ENCODE data around the gene PSMG2.

PSMG2 gene

GRCh38 chr18:12703096-12703567, 290 bp downstream of the PSMG2 start:
- H3K4me3 ChIP-seq (ENCODE audit: low read depth in 1 of 2, low read length in 1 of 2), result peak overlapping the region; percentile 69 to 94
- no peaks in the 10 kb centered on the region for H3K27me3 ChIP-seq
- H3K36me3 ChIP-seq, result peaks cover 20% of the 10 kb centered on the region
- H3K27ac ChIP-seq, result peak overlapping the region; percentile 92
- TF ChIP-seq CTCF (IDR thresholded peaks at IDR 0.05), result no peak
- peaks cover 22 to 25% of the 10 kb centered on the region in 2 experiments for H3K4me1 ChIP-seq (ENCODE audit: control insufficient read depth in 1 of 2, insufficient read depth in 1 of 2, low read depth in 1 of 2, low read length in 1 of 2)
- no peaks in the 10 kb centered on the region for H3K9me3 ChIP-seq

GRCh38 chr18:12703664-12704063, 822 bp downstream of the PSMG2 start:
- TF ChIP-seq CTCF (IDR thresholded peaks at IDR 0.05), result no peak
- Histone ChIP-seq H3K9me3 (no peaks in the 10 kb centered on the region), H3K27ac (peak overlapping the region; percentile 92), H3K4me1 (ENCODE audit: control insufficient read depth in 1 of 2, insufficient read depth in 1 of 2, low read depth in 1 of 2, low read length in 1 of 2) (peaks cover 22 to 25% of the 10 kb centered on the region in 2 experiments), H3K4me3 (ENCODE audit: low read depth in 1 of 2, low read length in 1 of 2) (peak overlapping the region; percentile 69 to 94), H3K27me3 (no peaks in the 10 kb centered on the region), H3K36me3 (peaks cover 23% of the 10 kb centered on the region)

GRCh38 chr18:12711446-12711845, 8.6 kb downstream of the PSMG2 start:
- TF ChIP-seq CTCF (IDR thresholded peaks at IDR 0.05), result no peak
- H3K4me1 ChIP-seq (ENCODE audit: control insufficient read depth in 1 of 2, insufficient read depth in 1 of 2, low read depth in 1 of 2, low read length in 1 of 2), result no peaks in the 10 kb centered on the region
- no peaks in the 10 kb centered on the region for H3K9me3 ChIP-seq
- H3K27ac ChIP-seq, result no peak overlapping the region
- H3K4me3 ChIP-seq (ENCODE audit: low read depth in 1 of 2, low read length in 1 of 2), result no peak overlapping the region
- no peaks in the 10 kb centered on the region for H3K27me3 ChIP-seq
- peaks cover 90% of the 10 kb centered on the region for H3K36me3 ChIP-seq

- H3K27me3 ChIP-seq, result no peaks in the 10 kb centered on the region
- no peak overlapping the region for H3K4me3 ChIP-seq (ENCODE audit: low read depth in 1 of 2, low read length in 1 of 2)
- peaks cover 0 to 5% of the 10 kb centered on the region in 2 experiments for H3K4me1 ChIP-seq (ENCODE audit: control insufficient read depth in 1 of 2, insufficient read depth in 1 of 2, low read depth in 1 of 2, low read length in 1 of 2)
- TF ChIP-seq CTCF (IDR thresholded peaks at IDR 0.05), result no peak
- peak overlapping the region; percentile 30 for H3K27ac ChIP-seq
- H3K9me3 ChIP-seq, result no peaks in the 10 kb centered on the region
- H3K36me3 ChIP-seq, result peaks cover 64% of the 10 kb centered on the region
Measured at GRCh38 chr18:12721495-12722275, 18.8 kb downstream of the PSMG2 start.

GRCh38 chr18:12722731-12723130, 19.9 kb downstream of the PSMG2 start:
- Histone ChIP-seq H3K36me3 (peaks cover 59% of the 10 kb centered on the region), H3K4me1 (ENCODE audit: control insufficient read depth in 1 of 2, insufficient read depth in 1 of 2, low read depth in 1 of 2, low read length in 1 of 2) (peaks cover 0 to 8% of the 10 kb centered on the region in 2 experiments), H3K9me3 (no peaks in the 10 kb centered on the region), H3K4me3 (ENCODE audit: low read depth in 1 of 2, low read length in 1 of 2) (no peak overlapping the region), H3K27ac (no peak overlapping the region), H3K27me3 (no peaks in the 10 kb centered on the region)
- TF ChIP-seq CTCF (IDR thresholded peaks at IDR 0.05), result no peak
